ENCODE data around the gene TGOLN2.

DNA sequence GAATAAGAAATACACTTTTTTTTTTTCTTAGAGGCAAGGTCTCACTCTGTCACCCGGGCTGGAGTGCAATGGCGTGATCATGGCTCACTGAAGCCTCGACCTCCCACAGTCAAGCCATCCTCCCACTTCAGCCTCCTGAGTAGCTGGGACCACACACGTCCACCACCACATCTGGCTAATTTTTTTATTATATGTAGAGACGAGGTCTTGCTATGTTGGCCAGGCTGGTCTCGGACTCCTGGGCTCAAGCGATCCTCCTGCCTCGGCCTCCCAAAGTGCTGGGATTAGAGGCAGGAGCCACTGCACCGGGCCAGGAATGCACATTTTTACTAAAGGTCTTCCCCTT is 2.4 kb downstream of the TGOLN2 start:
- TF ChIP-seq, protein P1, sequence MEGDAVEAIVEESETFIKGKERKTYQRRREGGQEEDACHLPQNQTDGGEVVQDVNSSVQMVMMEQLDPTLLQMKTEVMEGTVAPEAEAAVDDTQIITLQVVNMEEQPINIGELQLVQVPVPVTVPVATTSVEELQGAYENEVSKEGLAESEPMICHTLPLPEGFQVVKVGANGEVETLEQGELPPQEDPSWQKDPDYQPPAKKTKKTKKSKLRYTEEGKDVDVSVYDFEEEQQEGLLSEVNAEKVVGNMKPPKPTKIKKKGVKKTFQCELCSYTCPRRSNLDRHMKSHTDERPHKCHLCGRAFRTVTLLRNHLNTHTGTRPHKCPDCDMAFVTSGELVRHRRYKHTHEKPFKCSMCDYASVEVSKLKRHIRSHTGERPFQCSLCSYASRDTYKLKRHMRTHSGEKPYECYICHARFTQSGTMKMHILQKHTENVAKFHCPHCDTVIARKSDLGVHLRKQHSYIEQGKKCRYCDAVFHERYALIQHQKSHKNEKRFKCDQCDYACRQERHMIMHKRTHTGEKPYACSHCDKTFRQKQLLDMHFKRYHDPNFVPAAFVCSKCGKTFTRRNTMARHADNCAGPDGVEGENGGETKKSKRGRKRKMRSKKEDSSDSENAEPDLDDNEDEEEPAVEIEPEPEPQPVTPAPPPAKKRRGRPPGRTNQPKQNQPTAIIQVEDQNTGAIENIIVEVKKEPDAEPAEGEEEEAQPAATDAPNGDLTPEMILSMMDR (conservative IDR thresholded peaks at IDR 0.05): no peak
- TF ChIP-seq ZFX (IDR thresholded peaks at IDR 0.05): no peak

Measured in C4-2B (cell line).